ENCODE data around the gene PCNT.

DNA sequence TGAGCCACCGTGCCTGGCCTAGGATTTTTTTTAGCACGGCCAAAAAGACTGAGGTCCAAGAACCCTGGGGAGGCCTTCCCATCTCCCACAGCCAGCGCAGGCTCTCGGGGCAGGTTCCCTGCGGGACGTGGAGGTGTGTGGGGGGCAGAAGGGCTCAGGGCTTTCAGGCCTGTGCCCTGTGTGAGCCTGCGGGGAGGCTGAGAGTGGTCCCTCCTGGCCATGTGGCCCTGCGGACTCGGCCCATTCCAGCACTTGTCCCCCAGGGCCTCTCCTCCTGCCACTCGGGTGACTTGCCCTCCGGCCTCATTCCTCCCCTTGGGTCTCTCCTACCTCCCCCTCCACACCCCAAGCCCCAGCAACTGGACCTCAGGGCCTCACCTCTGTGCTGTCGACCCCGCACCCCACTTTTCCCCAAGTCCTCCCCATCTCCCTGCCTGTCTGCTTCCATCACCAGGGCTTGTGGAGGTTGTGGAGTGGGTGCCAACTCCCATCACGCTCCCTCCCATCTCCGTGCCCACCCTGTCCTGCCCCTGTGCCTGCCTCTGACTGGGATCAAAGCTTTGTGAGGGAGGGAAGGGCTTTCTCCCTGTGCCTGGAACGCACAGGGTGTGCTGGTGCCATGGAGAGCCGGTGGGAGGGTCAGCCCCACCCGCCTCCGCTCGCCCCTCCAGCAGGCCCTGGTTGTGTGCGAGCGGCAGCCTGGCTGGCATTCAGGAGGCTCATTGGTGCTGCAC lies 102.5 kb downstream of the PCNT start:
- TF ChIP-seq, protein P1, sequence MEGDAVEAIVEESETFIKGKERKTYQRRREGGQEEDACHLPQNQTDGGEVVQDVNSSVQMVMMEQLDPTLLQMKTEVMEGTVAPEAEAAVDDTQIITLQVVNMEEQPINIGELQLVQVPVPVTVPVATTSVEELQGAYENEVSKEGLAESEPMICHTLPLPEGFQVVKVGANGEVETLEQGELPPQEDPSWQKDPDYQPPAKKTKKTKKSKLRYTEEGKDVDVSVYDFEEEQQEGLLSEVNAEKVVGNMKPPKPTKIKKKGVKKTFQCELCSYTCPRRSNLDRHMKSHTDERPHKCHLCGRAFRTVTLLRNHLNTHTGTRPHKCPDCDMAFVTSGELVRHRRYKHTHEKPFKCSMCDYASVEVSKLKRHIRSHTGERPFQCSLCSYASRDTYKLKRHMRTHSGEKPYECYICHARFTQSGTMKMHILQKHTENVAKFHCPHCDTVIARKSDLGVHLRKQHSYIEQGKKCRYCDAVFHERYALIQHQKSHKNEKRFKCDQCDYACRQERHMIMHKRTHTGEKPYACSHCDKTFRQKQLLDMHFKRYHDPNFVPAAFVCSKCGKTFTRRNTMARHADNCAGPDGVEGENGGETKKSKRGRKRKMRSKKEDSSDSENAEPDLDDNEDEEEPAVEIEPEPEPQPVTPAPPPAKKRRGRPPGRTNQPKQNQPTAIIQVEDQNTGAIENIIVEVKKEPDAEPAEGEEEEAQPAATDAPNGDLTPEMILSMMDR (conservative IDR thresholded peaks at IDR 0.05 in 1 of 2, IDR thresholded peaks at IDR 0.05 in 1 of 2; ENCODE audit: extremely low read depth in 1 of 2, insufficient read depth in 1 of 2, low read depth in 1 of 2, low read length in 2 of 2) = no peak
- no peak for TF ChIP-seq EZH2 (IDR thresholded peaks at IDR 0.05; ENCODE audit: borderline replicate concordance, low read length)

Measured in mammary epithelial cell (primary cell).